T follicular helper cell (primary cell): Measurements from ENCODE around the gene SPINK13.
"Not testable (repeated sequence)": the region's sequence is repeated elsewhere in the genome, so short reads cannot be mapped to it uniquely, and the experiment has no call there.

ENCODE experiments used
- DNase-seq: peaks from one replicate; pipeline ENCODE4 v3.0.0-alpha.2; 2020; ENCODE audit warnings: low read depth

SPINK13 gene

DNA sequence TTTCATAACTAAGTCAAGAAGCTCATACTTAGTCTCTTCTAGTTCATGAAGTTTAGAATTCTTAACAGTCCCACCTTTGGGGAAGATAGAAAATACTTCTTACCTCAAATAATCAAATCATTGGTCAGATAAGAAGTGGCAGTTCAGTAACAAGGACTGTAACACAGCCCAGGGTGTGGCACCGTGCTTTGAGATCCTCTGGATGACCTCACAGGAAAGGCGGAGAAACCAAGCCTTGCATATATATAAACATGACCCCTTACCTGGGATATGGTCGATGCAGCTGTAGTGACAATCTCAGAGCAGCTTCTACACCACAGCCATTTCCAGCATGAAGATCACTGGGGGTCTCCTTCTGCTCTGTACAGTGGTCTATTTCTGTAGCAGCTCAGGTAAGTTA is 43.6 kb downstream of the SPINK13 start, which contains the start of gene SPINK7:
TSS of gene SPINK7 (plus strand) at position 271 of the 400 bp plus-strand sequence. CDS start at position 332, 61 bp downstream.
- DNase-seq, result no peak

DNA sequence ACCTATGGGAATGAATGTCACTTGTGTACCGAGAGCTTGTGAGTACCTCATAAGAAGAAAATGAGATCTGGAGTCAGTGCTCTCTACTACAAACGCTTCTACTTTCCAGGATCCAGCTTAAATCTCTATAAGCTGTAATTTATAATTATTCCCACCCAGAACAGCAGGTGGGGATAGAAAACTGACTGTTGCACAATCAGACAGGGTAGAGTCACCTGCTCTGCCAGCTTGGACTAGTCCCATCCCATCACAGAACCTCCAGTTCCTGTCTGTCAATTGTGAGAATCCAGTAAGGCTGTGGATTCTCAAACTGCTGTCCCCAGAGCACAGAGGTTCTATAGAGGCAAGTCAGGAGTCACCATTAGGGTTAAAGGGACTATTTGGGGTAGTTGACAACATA is 45.6 kb downstream of the SPINK13 start:
- DNase-seq, result no peak

DNA sequence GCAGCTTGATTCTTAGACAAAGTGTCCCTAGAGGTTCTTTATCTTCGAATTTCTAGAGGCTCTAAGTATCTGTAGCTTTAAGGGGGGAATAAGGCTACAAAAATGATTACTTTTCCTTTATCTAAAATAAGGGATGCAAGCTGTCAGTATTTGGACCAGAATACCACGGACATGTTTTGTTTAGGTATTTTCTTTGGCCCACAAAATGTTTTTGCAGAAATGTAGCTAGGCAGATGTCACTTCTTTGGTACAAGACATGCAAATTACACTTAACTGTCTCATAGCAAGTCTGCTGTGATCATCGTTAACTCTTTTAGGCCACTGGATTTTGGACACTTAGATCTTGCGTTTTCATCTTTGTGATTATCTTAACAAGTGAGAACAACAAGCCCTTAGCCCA is 46.1 kb downstream of the SPINK13 start:
- DNase-seq, result no peak

DNA sequence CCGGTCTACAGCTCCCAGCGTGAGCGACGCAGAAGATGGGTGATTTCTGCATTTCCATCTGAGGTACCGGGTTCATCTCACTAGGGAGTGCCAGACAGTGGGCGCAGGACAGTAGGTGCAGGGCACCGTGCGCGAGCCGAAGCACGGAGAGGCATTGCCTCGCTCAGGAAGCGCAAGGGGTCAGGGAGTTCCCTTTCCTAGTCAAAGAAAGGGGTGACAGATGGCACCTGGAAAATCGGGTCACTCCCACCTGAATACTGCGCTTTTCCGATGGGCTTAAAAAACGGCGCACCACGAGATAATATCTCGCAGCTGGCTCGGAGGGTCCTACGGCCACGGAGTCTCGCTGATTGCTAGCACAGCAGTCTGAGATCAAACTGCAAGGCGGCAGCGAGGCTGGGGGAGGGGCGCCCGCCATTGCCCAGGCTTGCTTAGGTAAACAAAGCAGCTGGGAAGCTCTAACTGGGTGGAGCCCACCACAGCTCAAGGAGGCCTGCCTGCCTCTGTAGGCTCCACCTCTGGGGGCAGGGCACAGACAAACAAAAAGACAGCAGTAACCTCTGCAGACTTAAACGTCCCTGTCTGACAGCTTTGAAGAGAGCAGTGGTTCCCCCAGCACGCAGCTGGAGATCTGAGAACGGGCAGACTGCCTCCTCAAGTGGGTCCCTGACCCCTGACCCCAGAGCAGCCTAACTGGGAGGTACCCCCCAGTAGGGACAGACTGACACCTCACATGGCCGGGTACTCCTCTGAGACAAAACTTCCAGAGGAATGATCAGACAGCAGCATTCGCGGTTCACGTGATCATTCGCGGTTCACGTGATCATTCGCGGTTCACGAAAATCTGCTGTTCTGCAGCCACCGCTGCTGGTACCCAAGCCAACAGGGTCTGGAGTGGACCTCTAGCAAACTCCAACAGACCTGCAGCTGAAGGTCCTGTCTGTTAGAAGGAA is 51.7 kb downstream of the SPINK13 start:
- not testable (repeated sequence) for DNase-seq

DNA sequence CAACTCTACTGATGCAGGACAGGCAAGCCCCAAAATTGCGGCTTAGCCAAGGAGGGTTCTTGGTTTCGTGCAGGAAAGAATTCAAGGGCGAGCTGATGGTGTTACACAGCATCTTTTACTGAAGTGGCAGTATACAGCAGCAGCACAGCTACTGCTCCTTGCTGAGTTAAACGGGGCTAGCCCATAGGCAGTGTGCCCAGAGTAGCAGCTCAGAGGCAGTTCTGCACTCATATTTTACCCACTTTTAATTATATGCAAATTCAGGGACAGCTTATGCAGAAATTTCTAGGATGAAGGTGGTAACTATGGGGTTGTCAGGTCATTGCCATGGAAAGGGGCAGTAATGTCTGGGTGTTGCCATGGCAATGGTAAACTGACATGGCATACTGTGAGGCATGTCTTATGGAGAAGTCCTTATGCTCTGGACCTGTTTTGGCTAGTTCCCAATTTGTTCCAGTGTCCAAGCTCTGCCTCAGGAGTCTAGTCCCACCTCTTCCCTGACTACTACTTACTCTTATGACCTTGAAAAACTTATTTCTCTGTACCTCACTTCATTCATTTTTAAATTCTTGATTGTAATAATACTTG is 64.8 kb downstream of the SPINK13 start:
- no peak for DNase-seq

DNA sequence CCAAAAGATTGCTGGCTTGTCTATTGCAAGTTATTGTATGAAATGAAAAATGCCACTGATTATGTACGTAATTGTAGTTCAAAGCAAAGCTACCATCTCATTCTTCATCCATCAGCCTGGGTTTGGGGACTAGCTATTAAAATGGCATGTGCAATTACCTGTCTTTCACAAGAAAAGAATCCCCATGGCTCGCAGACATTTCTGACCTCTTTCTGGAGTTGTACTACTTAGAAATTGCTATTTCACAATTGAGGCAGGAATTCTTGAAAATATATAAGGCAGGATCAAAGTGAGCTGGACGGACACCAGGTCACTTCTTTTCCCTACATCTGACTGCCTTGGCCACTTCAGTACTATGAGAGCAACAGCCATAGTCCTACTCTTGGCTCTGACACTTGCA is 66.7 kb downstream of the SPINK13 start, which contains the start of gene SPINK9:
TSS of gene SPINK9 (plus strand) at position 301 of the 400 bp plus-strand sequence. CDS start at position 356, 55 bp downstream.
- no peak for DNase-seq
